Neural progenitor cell (in vitro differentiated cells): ENCODE results near the gene DENND5A. TPM values are rescaled to one million over a fixed set of nuclear protein-coding genes. Genes with fewer than 3 reads are reported as not detected.

Experiments
- DNase-seq: peaks from one replicate; pipeline ENCODE4 v3.0.0-alpha.2; 2016; ENCODE audit warnings: low spot score
- H2AFZ ChIP-seq: fragments of 200-600 bp; sonication (generic); replicated peaks from 2 replicates; pipeline ENCODE4 v1.6.1; 2016; ENCODE audit warnings: antibody characterized with exemption
- H3F3A ChIP-seq: fragments of 200-600 bp; sonication (generic); 2 replicates; pipeline ENCODE4 v1.6.1; 2016; ENCODE audit warnings: antibody characterized with exemption, low read depth
- H3K27ac ChIP-seq: fragments of 200-600 bp; sonication (generic); 2 replicates; pipeline ENCODE4 v1.5.1; 2016; ENCODE audit warnings: mild to moderate bottlenecking
- H3K27me3 ChIP-seq: fragments of 200-600 bp; sonication (generic); 2 replicates; pipeline ENCODE4 v1.6.1; 2016; ENCODE audit warnings: mild to moderate bottlenecking, moderate library complexity
- H3K36me3 ChIP-seq: fragments of 200-600 bp; sonication (generic); 2 replicates; pipeline ENCODE4 v1.5.1; 2016
- H3K4me1 ChIP-seq: fragments of 200-600 bp; sonication (generic); 2 replicates; pipeline ENCODE4 v1.6.1; 2016; ENCODE audit warnings: mixed run types
- H3K4me2 ChIP-seq: fragments of 200-600 bp; sonication (generic); 2 replicates; pipeline ENCODE4 v1.6.1; 2016
- H3K4me3 ChIP-seq: fragments of 200-600 bp; sonication (generic); 2 replicates; pipeline ENCODE4 v1.5.1; 2016
- H3K79me2 ChIP-seq: fragments of 200-600 bp; sonication (generic); 2 replicates; pipeline ENCODE4 v1.6.1; 2016; ENCODE audit warnings: low read depth
- H3K9ac ChIP-seq: fragments of 200-600 bp; sonication (generic); 2 replicates; pipeline ENCODE4 v1.6.1; 2016
- H3K9me3 ChIP-seq: fragments of 200-600 bp; sonication (generic); 2 replicates; pipeline ENCODE4 v1.5.1; 2016; ENCODE audit warnings: low read depth
- H4K20me1 ChIP-seq: fragments of 200-600 bp; sonication (generic); 2 replicates; pipeline ENCODE4 v1.6.1; 2016; ENCODE audit warnings: low read depth
- H3K27ac Mint-ChIP-seq: 3 replicates; pipeline ENCODE4 v1.8.0; 2021; ENCODE audit warnings: mixed read lengths
- H3K27me3 Mint-ChIP-seq: 2 replicates; pipeline ENCODE4 v1.8.0; 2022; ENCODE audit warnings: low read depth, mild to moderate bottlenecking, inconsistent platforms, moderate library complexity, mixed read lengths; ENCODE audit not compliant: insufficient read depth
- H3K36me3 Mint-ChIP-seq: 3 replicates; pipeline ENCODE4 v1.8.0; 2021; ENCODE audit warnings: mixed read lengths
- H3K4me1 Mint-ChIP-seq: 3 replicates; pipeline ENCODE4 v1.8.0; 2021; ENCODE audit warnings: mixed read lengths
- H3K4me3 Mint-ChIP-seq: 3 replicates; pipeline ENCODE4 v1.8.0; 2021; ENCODE audit warnings: mild to moderate bottlenecking, moderate library complexity, mixed read lengths
- H3K9me3 Mint-ChIP-seq: 3 replicates; pipeline ENCODE4 v1.8.0; 2020; ENCODE audit warnings: mixed read lengths
- CTCF ChIP-seq: fragments of 200-600 bp; sonication (generic); IDR thresholded peaks from 2 replicates; pipeline ENCODE4 v1.5.1; 2017; ENCODE audit warnings: antibody characterized with exemption, mild to moderate bottlenecking
- EZH2 ChIP-seq: fragments of 200-600 bp; sonication (generic); IDR thresholded peaks from 2 replicates; pipeline ENCODE4 v1.6.1; 2017; ENCODE audit warnings: antibody characterized with exemption, mild to moderate bottlenecking, moderate library complexity
- EZH2phosphoT487 ChIP-seq: fragments of 200-600 bp; sonication (generic); IDR thresholded peaks from 2 replicates; pipeline ENCODE4 v1.6.1; 2017; ENCODE audit warnings: antibody characterized with exemption
- total RNA-seq: library from RNA; depleted of rRNA; stranded (reverse); fragments of >200 nt; gene quantifications from 2 replicates; pipeline ENCODE4 v1.2.3, GENCODE V29; 2015; ENCODE audit warnings: low replicate concordance

DENND5A gene
- total RNA-seq, 1 donor from 2014 or later: 142 TPM

GRCh38 chr11:9092072-9092471, 173.1 kb downstream of the DENND5A start:
- Histone ChIP-seq H2AFZ (peak overlapping the region; percentile 82), H3K4me3 (peak overlapping the region; percentile 65), H3K9me3 (no peaks in the 10 kb centered on the region), H3K9ac (no peak overlapping the region), H3F3A (peaks cover 17% of the 10 kb centered on the region), H3K79me2 (no peaks in the 10 kb centered on the region), H4K20me1 (no peaks in the 10 kb centered on the region), H3K27ac (no peak overlapping the region), H3K4me1 (peaks cover 22% of the 10 kb centered on the region), H3K27me3 (peaks cover 48% of the 10 kb centered on the region), H3K36me3 (no peaks in the 10 kb centered on the region), H3K4me2 (peak overlapping the region; percentile 94)
- Mint-ChIP-seq H3K9me3 (no peaks in the 10 kb centered on the region), H3K36me3 (no peaks in the 10 kb centered on the region), H3K4me3 (peak overlapping the region; percentile 65), H3K27me3 (peaks cover 27% of the 10 kb centered on the region), H3K4me1 (peaks cover 19% of the 10 kb centered on the region), H3K27ac (no peak overlapping the region)
- DNase-seq: no peak
- TF ChIP-seq EZH2phosphoT487 (no peak), CTCF (no peak), EZH2 (no peak)

- peaks cover 22% of the 10 kb centered on the region for H3K4me1 ChIP-seq
- DNase-seq: peak; percentile 68
- peak within 1 kb of the TSS; percentile 87 for H3K4me3 Mint-ChIP-seq
- no peak within 1 kb of the TSS for H3K27ac ChIP-seq
- H2AFZ ChIP-seq: peak within 1 kb of the TSS; percentile 82
- H3K4me1 Mint-ChIP-seq: peaks cover 19% of the 10 kb centered on the region
- peaks cover 17% of the 10 kb centered on the region for H3F3A ChIP-seq
- H3K36me3 Mint-ChIP-seq: no peaks in the 10 kb centered on the region
- TF ChIP-seq EZH2phosphoT487 (peak; percentile 49), EZH2 (peak; percentile 46), CTCF (no peak)
- no peaks in the 10 kb centered on the region for H3K79me2 ChIP-seq
- H3K4me2 ChIP-seq: peak within 1 kb of the TSS; percentile 94
- no peaks in the 10 kb centered on the region for H3K9me3 Mint-ChIP-seq
- peaks cover 48% of the 10 kb centered on the region for H3K27me3 ChIP-seq
- peak within 1 kb of the TSS; percentile 65 for H3K4me3 ChIP-seq
- no peaks in the 10 kb centered on the region for H4K20me1 ChIP-seq
- peaks cover 27% of the 10 kb centered on the region for H3K27me3 Mint-ChIP-seq
- H3K9ac ChIP-seq: no peak within 1 kb of the TSS
- H3K9me3 ChIP-seq: no peaks in the 10 kb centered on the region
- H3K27ac Mint-ChIP-seq: no peak within 1 kb of the TSS
- H3K36me3 ChIP-seq: no peaks in the 10 kb centered on the region
Measured at GRCh38 chr11:9091044-9091922, 173.9 kb downstream of the DENND5A start, which contains the start of gene SCUBE2. Gene SCUBE2 (minus strand): TSS chr11:9091599. CDS start chr11:9091528, 71 bp downstream.

- Histone ChIP-seq H3K9me3 (no peaks in the 10 kb centered on the region), H3K27ac (no peak overlapping the region), H3K4me3 (peak overlapping the region; percentile 65), H3F3A (peaks cover 17% of the 10 kb centered on the region), H4K20me1 (no peaks in the 10 kb centered on the region), H3K79me2 (no peaks in the 10 kb centered on the region), H3K9ac (no peak overlapping the region), H3K4me2 (peak overlapping the region; percentile 94), H3K27me3 (peaks cover 48% of the 10 kb centered on the region), H2AFZ (peak overlapping the region; percentile 81), H3K4me1 (peaks cover 22% of the 10 kb centered on the region), H3K36me3 (no peaks in the 10 kb centered on the region)
- TF ChIP-seq EZH2 (no peak), CTCF (no peak), EZH2phosphoT487 (no peak)
- Mint-ChIP-seq H3K4me3 (peak overlapping the region; percentile 87), H3K4me1 (peaks cover 19% of the 10 kb centered on the region), H3K27me3 (peaks cover 25% of the 10 kb centered on the region), H3K27ac (no peak overlapping the region), H3K9me3 (no peaks in the 10 kb centered on the region), H3K36me3 (no peaks in the 10 kb centered on the region)
- DNase-seq: peak; percentile 31
Measured at GRCh38 chr11:9090488-9091043, 174.6 kb downstream of the DENND5A start.
